ENCODE measurements around the gene ASH1L.

ASH1L gene

GRCh38 chr1:155326631-155327037, 236.0 kb downstream of the ASH1L start:
- no peak for DNase-seq (ENCODE audit: low read depth)

- DNase-seq (ENCODE audit: low read depth): no peak
Observed at GRCh38 chr1:155326020-155326526, 236.5 kb downstream of the ASH1L start.

- no peak for DNase-seq (ENCODE audit: low read depth)
Observed at GRCh38 chr1:155325603-155325893, 237.1 kb downstream of the ASH1L start.

GRCh38 chr1:155324717-155325602, 237.6 kb downstream of the ASH1L start:
- DNase-seq (ENCODE audit: low read depth): no peak

GRCh38 chr1:155324037-155324716, 238.4 kb downstream of the ASH1L start:
- DNase-seq (ENCODE audit: low read depth): peak; percentile 71

- DNase-seq (ENCODE audit: low read depth): peak; percentile 66
Observed at GRCh38 chr1:155323729-155324036, 238.9 kb downstream of the ASH1L start.

GRCh38 chr1:155322953-155323728, 239.5 kb downstream of the ASH1L start:
- peak; percentile 82 for DNase-seq (ENCODE audit: low read depth)

GRCh38 chr1:155322571-155322952, 240.0 kb downstream of the ASH1L start:
- no peak for DNase-seq (ENCODE audit: low read depth)

GRCh38 chr1:155321639-155322503, 240.7 kb downstream of the ASH1L start:
- no peak for DNase-seq (ENCODE audit: low read depth)

- DNase-seq (ENCODE audit: low read depth): peak; percentile 52
Observed at GRCh38 chr1:155320661-155321617, 241.7 kb downstream of the ASH1L start, which contains the start of gene RUSC1. Gene RUSC1 (plus strand): TSS chr1:155320894. CDS start chr1:155321774, 880 bp downstream.

GRCh38 chr1:155320252-155320651, 242.4 kb downstream of the ASH1L start:
- DNase-seq (ENCODE audit: low read depth): no peak

GRCh38 chr1:155319536-155319935, 243.1 kb downstream of the ASH1L start:
- no peak for DNase-seq (ENCODE audit: low read depth)

- DNase-seq (ENCODE audit: low read depth): no peak
Observed at GRCh38 chr1:155318082-155318481, 244.5 kb downstream of the ASH1L start.

GRCh38 chr1:155316922-155317321, 245.7 kb downstream of the ASH1L start:
- no peak for DNase-seq (ENCODE audit: low read depth)

GRCh38 chr1:155313261-155313660, 249.3 kb downstream of the ASH1L start:
- DNase-seq (ENCODE audit: low read depth): no peak

- DNase-seq (ENCODE audit: low read depth): no peak
Observed at GRCh38 chr1:155309423-155310021, 253.1 kb downstream of the ASH1L start.

GRCh38 chr1:155308493-155309422, 253.8 kb downstream of the ASH1L start, which contains the start of gene FDPS:
Gene FDPS (plus strand): TSS chr1:155308866. CDS start chr1:155309790, 924 bp downstream.
- DNase-seq (ENCODE audit: low read depth): peak; percentile 94

- DNase-seq (ENCODE audit: low read depth): no peak
Observed at GRCh38 chr1:155307247-155307740, 255.3 kb downstream of the ASH1L start.
